NCI-H2196 treated with DMSO at 0.1 percent for 48 hours (cell line): ENCODE measurements around the gene OR10G7.
"Not testable (repeated sequence)": the region's sequence is repeated elsewhere in the genome, so short reads cannot be mapped to it uniquely, and the experiment has no call there.

Experiments used
- DNase-seq: peaks from one replicate; lab custom pipeline; 2025; ENCODE audit not compliant: unreplicated experiment; lab: John Stamatoyannopoulos, UW

OR10G7 gene

DNA sequence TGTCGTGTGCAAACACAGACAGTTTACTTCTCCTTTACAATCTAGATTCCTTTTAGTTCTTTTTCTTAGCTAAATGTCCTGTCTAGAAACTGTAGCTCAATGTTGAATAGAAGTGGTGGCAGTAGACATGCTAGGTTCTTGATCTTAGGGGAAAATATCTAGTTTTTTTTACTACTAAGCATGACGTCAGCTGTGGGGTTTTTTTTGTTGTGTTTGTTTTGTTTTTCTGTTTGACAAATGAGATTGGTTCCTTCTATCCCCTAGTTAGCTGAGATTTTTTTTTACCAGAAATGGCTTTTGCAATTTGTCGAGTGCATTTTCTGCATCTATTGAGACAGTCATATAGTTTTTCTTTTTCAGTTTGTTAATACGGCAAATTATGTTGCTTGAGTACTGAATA is 2.3 kb upstream of the OR10G7 start:
- DNase-seq = no peak

DNA sequence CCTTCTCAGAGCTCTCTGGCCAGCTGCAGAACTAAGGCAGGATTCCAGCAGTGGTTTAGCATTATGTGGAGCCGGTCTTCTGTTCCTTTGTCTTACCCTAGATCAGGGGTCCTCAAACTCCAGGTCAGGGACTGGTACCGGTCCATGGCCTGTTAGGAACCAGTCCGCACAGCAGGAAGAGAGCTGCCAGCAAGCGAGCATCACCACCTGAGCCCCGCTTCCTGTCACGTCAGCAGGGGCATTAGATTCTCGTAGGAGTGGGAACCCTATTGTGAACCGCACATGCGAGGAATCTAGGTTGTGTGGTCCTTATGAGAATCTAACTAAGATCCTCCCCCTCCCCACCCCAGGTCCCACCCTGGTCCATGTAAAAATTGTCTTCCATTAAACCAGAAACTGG is 1.6 kb downstream of the OR10G7 start:
- no peak for DNase-seq

DNA sequence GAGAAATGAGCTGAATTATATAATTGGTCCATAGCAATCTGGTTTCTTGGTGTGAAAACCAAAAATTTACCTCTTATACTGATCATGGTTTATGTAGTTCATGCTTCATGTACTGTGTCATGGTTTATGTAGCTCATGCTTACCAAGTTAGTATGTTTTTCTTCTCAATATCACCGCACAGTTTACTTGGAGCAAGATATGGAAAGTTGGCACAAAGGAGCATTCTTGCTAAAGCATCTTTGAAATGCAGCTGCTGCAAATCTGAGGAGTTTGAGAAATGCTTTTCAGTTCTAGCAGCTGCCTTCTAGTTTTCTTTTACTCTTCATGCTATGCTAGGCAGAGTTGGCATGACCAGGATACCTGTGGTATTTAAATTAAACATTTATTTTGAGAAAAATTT is 4.5 kb downstream of the OR10G7 start:
- DNase-seq = no peak

DNA sequence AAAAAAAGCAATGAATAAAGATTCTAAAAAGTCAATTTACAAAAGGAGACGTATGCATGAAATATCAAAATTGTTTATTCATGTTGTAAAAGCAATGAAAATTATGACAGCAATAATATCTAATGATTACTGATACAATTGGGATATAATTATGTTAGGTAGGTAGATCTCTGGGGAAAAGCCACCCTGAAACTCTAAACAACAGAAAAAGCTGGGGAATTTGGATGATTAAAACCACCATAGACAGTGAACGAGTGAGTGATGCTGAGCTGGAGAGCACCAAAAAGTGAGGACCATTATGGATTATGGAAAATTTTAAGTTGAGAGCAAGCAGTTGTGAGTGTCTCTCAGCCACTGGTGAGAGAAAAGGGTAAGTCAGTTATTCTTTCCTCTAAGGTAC is 14.6 kb downstream of the OR10G7 start, which contains the start of gene OR10G8:
OR10G8 (plus strand) TSS at position 301 of the 400 bp plus-strand sequence. CDS start 2,825 bp downstream, outside the sequence.
- no peak for DNase-seq

DNA sequence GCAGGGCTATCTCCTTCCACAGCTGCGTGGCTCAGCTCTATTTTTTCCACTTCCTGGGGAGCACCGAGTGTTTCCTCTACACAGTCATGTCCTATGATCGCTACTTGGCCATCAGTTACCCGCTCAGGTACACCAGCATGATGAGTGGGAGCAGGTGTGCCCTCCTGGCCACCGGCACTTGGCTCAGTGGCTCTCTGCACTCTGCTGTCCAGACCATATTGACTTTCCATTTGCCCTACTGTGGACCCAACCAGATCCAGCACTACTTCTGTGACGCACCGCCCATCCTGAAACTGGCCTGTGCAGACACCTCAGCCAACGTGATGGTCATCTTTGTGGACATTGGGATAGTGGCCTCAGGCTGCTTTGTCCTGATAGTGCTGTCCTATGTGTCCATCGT is 25.3 kb downstream of the OR10G7 start:
- DNase-seq = not testable (repeated sequence)

DNA sequence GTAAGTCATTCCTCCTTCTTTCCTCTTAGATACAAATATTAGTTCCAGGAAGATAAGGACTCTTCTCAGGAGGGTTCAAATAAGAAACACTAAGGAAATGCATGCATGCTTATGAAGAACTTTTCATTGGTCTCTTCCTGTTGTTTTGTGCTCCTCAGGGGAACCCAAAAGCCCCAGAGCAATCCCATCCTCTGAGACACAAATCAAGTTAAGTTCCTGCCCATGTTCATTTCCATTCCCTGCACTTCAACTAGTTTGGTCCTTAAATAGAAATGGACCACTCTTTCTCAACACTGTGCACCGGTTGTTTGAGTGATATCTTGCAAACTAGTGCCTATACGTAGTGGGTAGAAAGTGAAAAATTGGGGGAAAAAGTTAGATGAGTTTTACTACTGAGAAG is 28.4 kb downstream of the OR10G7 start, which contains the start of gene OR10G4:
OR10G4 (plus strand) TSS at position 301 of the 400 bp plus-strand sequence. CDS start 2,578 bp downstream, outside the sequence.
- DNase-seq = no peak

DNA sequence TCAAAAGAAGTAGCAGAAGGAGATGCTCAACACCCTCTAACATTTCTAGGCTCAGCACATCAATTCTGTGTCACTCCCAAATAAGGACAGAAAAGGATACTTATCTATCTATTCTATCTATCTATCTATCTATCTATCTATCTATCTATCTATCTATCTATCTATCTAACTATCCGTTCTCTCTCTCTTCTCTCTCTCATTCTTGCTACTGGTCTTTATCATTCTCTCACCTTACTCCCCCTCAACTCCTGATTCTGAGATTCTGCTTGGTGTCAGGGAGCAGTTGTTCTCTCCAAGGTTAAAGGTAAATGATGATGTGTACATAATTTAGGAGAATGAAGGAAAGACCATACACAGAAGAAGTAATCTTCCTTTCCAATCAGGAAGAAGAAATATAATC is 46.0 kb downstream of the OR10G7 start, which contains the start of gene OR10G6:
OR10G6 (minus strand) TSS at position 43 of the 400 bp plus-strand sequence; CDS start at position 43, 0 bp downstream.
- no peak for DNase-seq
